ENCODE measurements around the gene PICK1. TPM values are rescaled to one million over a fixed set of nuclear protein-coding genes. Genes with fewer than 3 reads are reported as not detected.

The PICK1 gene
- total and polyA plus RNA-seq, 4 donors = 5.8 to 25.8 (median 13.1) TPM

- Histone ChIP-seq H3K36me3 (ENCODE audit: control insufficient read depth in 4 of 4, insufficient read depth in 3 of 4, low read depth in 1 of 4, low read length in 3 of 4) (no peaks in the 10 kb centered on the region), H3K9ac (ENCODE audit: low read depth in 1 of 2, low read length in 2 of 2) (no peak overlapping the region), H3K9me3 (ENCODE audit: control insufficient read depth in 4 of 4, low read length in 3 of 4) (no peaks in the 10 kb centered on the region), H3K27ac (ENCODE audit: low read depth in 1 of 2, low read length in 2 of 2) (no peak overlapping the region), H3K4me3 (ENCODE audit: low read depth in 1 of 3, low read length in 3 of 3) (no peak overlapping the region), H3K27me3 (ENCODE audit: control insufficient read depth in 4 of 4, insufficient read depth in 4 of 4, low read length in 3 of 4) (no peaks in the 10 kb centered on the region), H3K4me1 (ENCODE audit: control insufficient read depth in 4 of 4, insufficient read depth in 4 of 4, low read length in 3 of 4) (peaks cover 0 to 6% (median under 1%) of the 10 kb centered on the region in 4 donors)
- DNase-seq (ENCODE audit: low spot score) = no peak
- no peak for TF ChIP-seq JUND (IDR thresholded peaks at IDR 0.05)
- no peak for TF ChIP-seq FOXA1 (IDR thresholded peaks at IDR 0.05)
- TF ChIP-seq MAX (IDR thresholded peaks at IDR 0.05) = no peak
- TF ChIP-seq ATF3 (IDR thresholded peaks at IDR 0.05) = no peak
- no peak for TF ChIP-seq YY1 (IDR thresholded peaks at IDR 0.05)
- TF ChIP-seq RAD21 (IDR thresholded peaks at IDR 0.05) = no peak
- no peak for TF ChIP-seq HNF4G (IDR thresholded peaks at IDR 0.05)
- TF ChIP-seq ZBTB33 (IDR thresholded peaks at IDR 0.05) = no peak
- no peak for TF ChIP-seq SP1 (IDR thresholded peaks at IDR 0.05)
- no peak for TF ChIP-seq GABPA (IDR thresholded peaks at IDR 0.05 in 1 of 2, conservative IDR thresholded peaks at IDR 0.05 in 1 of 2)
- no peak for TF ChIP-seq NR2F2 (IDR thresholded peaks at IDR 0.05)
- TF ChIP-seq RXRA (IDR thresholded peaks at IDR 0.05) = no peak
- 93% methylated on average over 12 of the region's 12 CpGs for WGBS
These were observed 25.7 kb upstream of the PICK1 start for GRCh38 chr22:38031491-38031890.

GRCh38 chr22:38032681-38033521, 24.3 kb upstream of the PICK1 start:
- H3K9ac ChIP-seq (ENCODE audit: low read depth in 1 of 2, low read length in 2 of 2) = no peak overlapping the region

More at GRCh38 chr22:38032681-38033521, 24.3 kb upstream of the PICK1 start:
- Histone ChIP-seq H3K36me3 (ENCODE audit: control insufficient read depth in 4 of 4, insufficient read depth in 3 of 4, low read depth in 1 of 4, low read length in 3 of 4) (no peaks in the 10 kb centered on the region), H3K27me3 (ENCODE audit: control insufficient read depth in 4 of 4, insufficient read depth in 4 of 4, low read length in 3 of 4) (no peaks in the 10 kb centered on the region), H3K4me3 (ENCODE audit: low read depth in 1 of 3, low read length in 3 of 3) (no peak overlapping the region), H3K9me3 (ENCODE audit: control insufficient read depth in 4 of 4, low read length in 3 of 4) (no peaks in the 10 kb centered on the region), H3K27ac (ENCODE audit: low read depth in 1 of 2, low read length in 2 of 2) (peak overlapping the region; percentile 25 to 41), H3K4me1 (ENCODE audit: control insufficient read depth in 4 of 4, insufficient read depth in 4 of 4, low read length in 3 of 4) (peaks cover 0 to 4% (median under 1%) of the 10 kb centered on the region in 4 donors)
- peak; percentile 36 for TF ChIP-seq NR2F2 (IDR thresholded peaks at IDR 0.05)
- TF ChIP-seq ZBTB33 (IDR thresholded peaks at IDR 0.05) = no peak
- 90% methylated on average over 19 of the region's 19 CpGs for WGBS
- DNase-seq (ENCODE audit: low spot score) = no peak

Measured in liver (tissue), 9 donors.